ENCODE data around the gene AGAP1. TPM values are rescaled to one million over a fixed set of nuclear protein-coding genes. Genes with fewer than 3 reads are reported as not detected.

AGAP1 gene
- polyA plus RNA-seq, 2 of the 4 experiments (the other 2 are of a cell fraction): 20.2 to 21.9 TPM

GRCh38 chr2:235458839-235459273, 35.0 kb upstream of the AGAP1 start:
- POLR2A ChIA-PET: no interaction called here

GRCh38 chr2:235460548-235461047, 33.2 kb upstream of the AGAP1 start:
- FAIRE-seq (no peak), DNase-seq (ENCODE audit: low read depth in 1 of 2, low spot score in 1 of 2) (no peak), ATAC-seq (no peak)
- POLR2A ChIA-PET: no interaction called here
- H3K27ac ChIP-seq: no peak overlapping the region; a peak in 1 of 6 replicates
- no peak overlapping the region for H3K4me2 ChIP-seq
- CTCF ChIA-PET: no interaction called here
- peaks cover 16% of the 10 kb centered on the region for H3K4me1 ChIP-seq
- WGBS (ENCODE audit: missing lambda C conversion rate): 75% methylated on average over 8 of the region's 8 CpGs
- no peaks in the 10 kb centered on the region for H3K9me3 ChIP-seq
- TF ChIP-seq KDM5A (IDR thresholded peaks at IDR 0.05): no peak
- TF ChIP-seq HDAC2 (IDR thresholded peaks at IDR 0.05): no peak
- TF ChIP-seq MAFK (IDR thresholded peaks at IDR 0.05; ENCODE audit: partially characterized antibody): peak; percentile 50
- H3K4me3 ChIP-seq: no peak overlapping the region

More at GRCh38 chr2:235458839-235459273, 35.0 kb upstream of the AGAP1 start:
- H3K4me3 ChIP-seq: no peak overlapping the region
- peak overlapping the region; percentile 48 for H3K4me2 ChIP-seq
- DNase-seq (ENCODE audit: low read depth in 1 of 2, low spot score in 1 of 2) (peak in 1 of 2 experiments; percentile 39), FAIRE-seq (no peak), ATAC-seq (peak; percentile 55 to 72; a peak in 5 of 6 replicates)
- TF ChIP-seq TFCP2L1 (CRISPR knock-in tag; IDR thresholded peaks at IDR 0.05) (no peak), CEBPB (IDR thresholded peaks at IDR 0.05) (peak; percentile 83 to 89), MYC (IDR thresholded peaks at IDR 0.05; ENCODE audit: borderline replicate concordance, low read length) (no peak), JUN (IDR thresholded peaks at IDR 0.05) (no peak), USF2 (IDR thresholded peaks at IDR 0.05) (no peak), TP53 (CRISPR knock-in tag; IDR thresholded peaks at IDR 0.05) (no peak), SMC3 (IDR thresholded peaks at IDR 0.05) (0 out of 3 replicates have a peak, but pooled peaks have one; percentile 17)
- TF ChIP-seq, protein P1, sequence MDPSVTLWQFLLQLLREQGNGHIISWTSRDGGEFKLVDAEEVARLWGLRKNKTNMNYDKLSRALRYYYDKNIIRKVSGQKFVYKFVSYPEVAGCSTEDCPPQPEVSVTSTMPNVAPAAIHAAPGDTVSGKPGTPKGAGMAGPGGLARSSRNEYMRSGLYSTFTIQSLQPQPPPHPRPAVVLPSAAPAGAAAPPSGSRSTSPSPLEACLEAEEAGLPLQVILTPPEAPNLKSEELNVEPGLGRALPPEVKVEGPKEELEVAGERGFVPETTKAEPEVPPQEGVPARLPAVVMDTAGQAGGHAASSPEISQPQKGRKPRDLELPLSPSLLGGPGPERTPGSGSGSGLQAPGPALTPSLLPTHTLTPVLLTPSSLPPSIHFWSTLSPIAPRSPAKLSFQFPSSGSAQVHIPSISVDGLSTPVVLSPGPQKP (IDR thresholded peaks at IDR 0.05; ENCODE audit: low read depth, low read length): no peak
- H3K9me3 ChIP-seq: no peaks in the 10 kb centered on the region
- WGBS (ENCODE audit: missing lambda C conversion rate): 42% methylated on average over 7 of the region's 7 CpGs
- CTCF ChIA-PET: interaction anchor here (2.2 kb wide), 1 partner anchor 93 kb away, joined by 7 read pairs; no protein-coding TSS in a partner anchor
- peaks cover 16% of the 10 kb centered on the region for H3K4me1 ChIP-seq
- peak overlapping the region in 1 of 2 experiments; percentile 71; a peak in 3 of 6 replicates for H3K27ac ChIP-seq

DNA sequence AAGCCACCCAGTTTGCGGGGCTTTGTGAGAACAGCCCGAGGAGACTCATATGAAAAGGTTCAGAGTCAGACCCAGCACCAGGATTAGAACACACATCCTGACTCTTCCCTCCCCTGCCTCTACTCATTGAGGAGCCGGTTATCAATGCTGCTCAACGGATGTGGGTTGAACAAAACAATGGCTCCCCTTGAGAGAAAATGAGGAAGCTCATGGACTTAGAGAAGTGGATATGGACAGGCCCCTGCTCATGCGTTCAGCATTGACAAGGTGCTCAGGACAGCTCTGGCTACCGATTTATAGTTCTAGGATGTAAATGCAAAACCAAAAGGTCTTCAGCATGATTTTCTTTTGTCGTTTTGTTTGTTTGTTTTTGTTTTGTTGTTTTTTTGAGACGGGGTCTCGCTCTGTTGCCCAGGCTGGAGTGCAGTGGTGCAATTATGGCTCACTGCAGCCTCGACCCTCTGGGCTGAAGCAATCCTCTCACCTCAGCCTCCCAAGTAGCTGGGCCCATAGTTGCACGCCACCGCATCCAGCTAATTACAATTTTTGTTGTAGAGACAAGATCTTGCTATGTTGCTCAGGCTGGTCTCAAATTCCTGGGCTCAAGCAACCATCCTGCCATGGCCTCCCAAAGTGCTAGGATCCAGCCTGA, 32.0 kb upstream of the AGAP1 start:
- no peak overlapping the region for H3K27ac ChIP-seq
- H3K4me2 ChIP-seq: no peak overlapping the region
- no peak overlapping the region for H3K4me3 ChIP-seq
- ChIA-PET POLR2A (interaction anchor here (0.6 kb wide), 1 partner anchor 199 kb away, joined by 7 read pairs; no protein-coding TSS in a partner anchor), CTCF (interaction anchor here (2.1 kb wide), 1 partner anchor 11 kb away, joined by 5 read pairs; no protein-coding TSS in a partner anchor)
- H3K4me1 ChIP-seq: peaks cover 16% of the 10 kb centered on the region
- DNase-seq (ENCODE audit: low read depth in 1 of 2, low spot score in 1 of 2): no peak
- WGBS (ENCODE audit: missing lambda C conversion rate): 84% methylated on average over 12 of the region's 12 CpGs
- no peak for FAIRE-seq
- no peak for TF ChIP-seq POLR2AphosphoS2 (conservative IDR thresholded peaks at IDR 0.05; ENCODE audit: low read length)
- H3K9me3 ChIP-seq: no peaks in the 10 kb centered on the region
- no peak for ATAC-seq

DNA sequence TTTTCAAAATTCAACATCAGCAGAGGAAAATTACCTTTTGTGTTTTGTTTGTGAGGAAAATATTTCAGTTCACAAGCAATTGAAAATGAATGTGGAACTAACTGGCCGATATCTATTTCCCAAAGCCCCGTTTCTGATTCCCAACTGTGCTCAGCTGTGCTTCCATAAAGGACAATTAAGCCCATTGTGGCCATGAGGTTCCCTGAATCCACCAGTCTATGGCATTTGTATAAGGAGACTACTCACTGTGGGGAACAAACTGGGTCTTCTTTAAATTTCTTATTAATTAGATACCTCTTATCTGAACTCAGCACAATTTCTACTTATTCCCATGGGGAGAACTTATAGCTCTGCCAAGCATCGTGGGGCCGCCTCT, 31.4 kb upstream of the AGAP1 start:
- Histone ChIP-seq H3K4me3 (no peak overlapping the region), H3K4me1 (peaks cover 19% of the 10 kb centered on the region), H3K4me2 (no peak overlapping the region), H3K27ac (no peak overlapping the region), H3K9me3 (no peaks in the 10 kb centered on the region)
- CTCF ChIA-PET: interaction anchor here (2.1 kb wide), 1 partner anchor 10 kb away, joined by 5 read pairs; no protein-coding TSS in a partner anchor
- POLR2A ChIA-PET: interaction anchor here (0.6 kb wide), 1 partner anchor 199 kb away, joined by 7 read pairs; no protein-coding TSS in a partner anchor
- no peak for TF ChIP-seq CEBPB (IDR thresholded peaks at IDR 0.05)
- TF ChIP-seq HOXA7 (CRISPR knock-in tag; IDR thresholded peaks at IDR 0.05): no peak
- no peak for TF ChIP-seq SREBF2 (IDR thresholded peaks at IDR 0.05)
- no peak for TF ChIP-seq RFX5 (IDR thresholded peaks at IDR 0.05)
- FAIRE-seq (no peak), ATAC-seq (no peak), DNase-seq (ENCODE audit: low read depth in 1 of 2, low spot score in 1 of 2) (no peak)
- 64% methylated on average over 4 of the region's 4 CpGs for WGBS (ENCODE audit: missing lambda C conversion rate)

All from A549 (cell line).